ENCODE results near the gene RNF224. TPM values are rescaled to one million over a fixed set of nuclear protein-coding genes. Genes with fewer than 3 reads are reported as not detected.

The RNF224 gene
- total RNA-seq, 2 experiments from 2014 or later = not detected

GRCh38 chr9:137194388-137194787 lies 32.9 kb upstream of the RNF224 start:
- Mint-ChIP-seq H3K9me3 (no peaks in the 10 kb centered on the region), H3K36me3 (ENCODE audit: low read depth) (peaks cover 2% of the 10 kb centered on the region), H3K4me3 (no peak overlapping the region), H3K27ac (no peak overlapping the region), H3K27me3 (ENCODE audit: low read depth) (no peaks in the 10 kb centered on the region), H3K4me1 (ENCODE audit: low read depth) (peaks cover 11% of the 10 kb centered on the region)
- DNase-seq = no peak
- intact Hi-C loops (cut with micrococcal nuclease) = no loop called here
- CTCF ChIA-PET = interaction anchor here (0.5 to 1.3 kb wide), 2 partner anchors 19 to 111 kb away, joined by 3 read pairs; no protein-coding TSS in a partner anchor

- Mint-ChIP-seq H3K9me3 (no peaks in the 10 kb centered on the region), H3K36me3 (ENCODE audit: low read depth) (peaks cover 2% of the 10 kb centered on the region), H3K4me3 (no peak overlapping the region), H3K27me3 (ENCODE audit: low read depth) (no peaks in the 10 kb centered on the region), H3K4me1 (ENCODE audit: low read depth) (peaks cover 8% of the 10 kb centered on the region), H3K27ac (no peak overlapping the region)
- no peak for DNase-seq
- CTCF ChIA-PET = interaction anchor here (1.3 kb wide), 1 partner anchor 42 kb away, joined by 4 read pairs; no protein-coding TSS in a partner anchor
- intact Hi-C loops (cut with micrococcal nuclease) = no loop called here
Measured at GRCh38 chr9:137194909-137195308, 32.4 kb upstream of the RNF224 start.

- H3K9me3 Mint-ChIP-seq = no peaks in the 10 kb centered on the region
- intact Hi-C loops (cut with micrococcal nuclease) = no loop called here
- CTCF ChIA-PET = interaction anchor here (1.3 kb wide), 1 partner anchor 41 kb away, joined by 4 read pairs; no protein-coding TSS in a partner anchor
- no peak overlapping the region for H3K4me3 Mint-ChIP-seq
- peaks cover 1% of the 10 kb centered on the region for H3K36me3 Mint-ChIP-seq (ENCODE audit: low read depth)
- H3K4me1 Mint-ChIP-seq (ENCODE audit: low read depth) = peaks cover 5% of the 10 kb centered on the region
- H3K27ac Mint-ChIP-seq = no peak overlapping the region
- no peaks in the 10 kb centered on the region for H3K27me3 Mint-ChIP-seq (ENCODE audit: low read depth)
- no peak for DNase-seq
Measured at GRCh38 chr9:137195525-137196220, 31.6 kb upstream of the RNF224 start.

- Mint-ChIP-seq H3K27me3 (ENCODE audit: low read depth) (no peaks in the 10 kb centered on the region), H3K36me3 (ENCODE audit: low read depth) (no peaks in the 10 kb centered on the region), H3K9me3 (no peaks in the 10 kb centered on the region), H3K27ac (no peak overlapping the region), H3K4me3 (peak overlapping the region; percentile 6), H3K4me1 (ENCODE audit: low read depth) (peaks cover 19% of the 10 kb centered on the region)
- CTCF ChIA-PET = interaction anchor here (1.6 to 3.8 kb wide), 3 partner anchors 9 to 169 kb away, joined by 3 to 16 read pairs (median 5); partner anchors contain the start of genes ANAPC2 and SSNA1
- intact Hi-C loops (cut with micrococcal nuclease) = no loop called here
- no peak for DNase-seq
Measured at GRCh38 chr9:137198051-137198901, 29.0 kb upstream of the RNF224 start.

- H3K9me3 Mint-ChIP-seq = no peaks in the 10 kb centered on the region
- DNase-seq = no peak
- CTCF ChIA-PET = interaction anchor here (1.6 to 3.8 kb wide), 2 partner anchors 10 to 131 kb away, joined by 3 to 16 read pairs; partner anchors contain the start of genes ANAPC2 and SSNA1
- H3K4me1 Mint-ChIP-seq (ENCODE audit: low read depth) = peaks cover 24% of the 10 kb centered on the region
- H3K36me3 Mint-ChIP-seq (ENCODE audit: low read depth) = no peaks in the 10 kb centered on the region
- H3K27ac Mint-ChIP-seq = no peak overlapping the region
- no peaks in the 10 kb centered on the region for H3K27me3 Mint-ChIP-seq (ENCODE audit: low read depth)
- H3K4me3 Mint-ChIP-seq = peak overlapping the region; percentile 6
- intact Hi-C loops (cut with micrococcal nuclease) = no loop called here
Measured at GRCh38 chr9:137198902-137199283, 28.4 kb upstream of the RNF224 start.

- Mint-ChIP-seq H3K27me3 (ENCODE audit: low read depth) (no peaks in the 10 kb centered on the region), H3K9me3 (no peaks in the 10 kb centered on the region), H3K27ac (no peak overlapping the region), H3K36me3 (ENCODE audit: low read depth) (no peaks in the 10 kb centered on the region), H3K4me1 (ENCODE audit: low read depth) (peaks cover 31% of the 10 kb centered on the region), H3K4me3 (peak overlapping the region; percentile 73)
- intact Hi-C loops (cut with micrococcal nuclease) = loop anchor here (1.0 to 5.0 kb wide), 5 partner anchors 10 to 392 kb away; partner anchors contain the start of genes RABL6 and TUBB4B
- DNase-seq = no peak
- CTCF ChIA-PET = interaction anchor here (1.6 to 3.8 kb wide), 2 partner anchors 11 to 131 kb away, joined by 3 to 16 read pairs; partner anchors contain the start of genes ANAPC2 and SSNA1
Measured at GRCh38 chr9:137199411-137200121, 27.7 kb upstream of the RNF224 start.

- H3K4me3 Mint-ChIP-seq = peak within 1 kb of the TSS; percentile 80
- peaks cover 33% of the 10 kb centered on the region for H3K4me1 Mint-ChIP-seq (ENCODE audit: low read depth)
- DNase-seq = peak; percentile 99
- H3K9me3 Mint-ChIP-seq = no peaks in the 10 kb centered on the region
- CTCF ChIA-PET = interaction anchor here (0.7 to 3.8 kb wide), 3 partner anchors 12 to 82 kb away, joined by 3 to 16 read pairs (median 3); partner anchors contain the start of genes ANAPC2 and SSNA1
- H3K27me3 Mint-ChIP-seq (ENCODE audit: low read depth) = no peaks in the 10 kb centered on the region
- intact Hi-C loops (cut with micrococcal nuclease) = loop anchor here (1.0 to 5.0 kb wide), 5 partner anchors 11 to 393 kb away; partner anchors contain the start of genes RABL6 and TUBB4B
- peaks cover 3% of the 10 kb centered on the region for H3K36me3 Mint-ChIP-seq (ENCODE audit: low read depth)
- peak within 1 kb of the TSS; percentile 56 for H3K27ac Mint-ChIP-seq
Measured at GRCh38 chr9:137200311-137201204, 26.7 kb upstream of the RNF224 start, which contains the start of gene TPRN. TSS of gene TPRN (minus strand) at chr9:137200741. CDS start at chr9:137200711, 30 bp downstream.

- intact Hi-C loops (cut with micrococcal nuclease) = loop anchor here (5.0 kb wide), 2 partner anchors 41 to 394 kb away; partner anchors contain the start of genes RABL6 and TUBB4B
- no peak for DNase-seq
- peaks cover 5% of the 10 kb centered on the region for H3K36me3 Mint-ChIP-seq (ENCODE audit: low read depth)
- peak overlapping the region; percentile 80 for H3K4me3 Mint-ChIP-seq
- H3K9me3 Mint-ChIP-seq = no peaks in the 10 kb centered on the region
- H3K4me1 Mint-ChIP-seq (ENCODE audit: low read depth) = peaks cover 37% of the 10 kb centered on the region
- H3K27ac Mint-ChIP-seq = peak overlapping the region; percentile 56
- CTCF ChIA-PET = interaction anchor here (0.7 to 3.8 kb wide), 4 partner anchors 12 to 186 kb away, joined by 3 to 16 read pairs (median 3); partner anchors contain the start of genes ANAPC2 and SSNA1
- no peaks in the 10 kb centered on the region for H3K27me3 Mint-ChIP-seq (ENCODE audit: low read depth)
Measured at GRCh38 chr9:137201205-137201868, 26.0 kb upstream of the RNF224 start.

- Mint-ChIP-seq H3K4me1 (ENCODE audit: low read depth) (peaks cover 50% of the 10 kb centered on the region), H3K9me3 (no peaks in the 10 kb centered on the region), H3K4me3 (no peak overlapping the region), H3K36me3 (ENCODE audit: low read depth) (peaks cover 14% of the 10 kb centered on the region), H3K27me3 (ENCODE audit: low read depth) (no peaks in the 10 kb centered on the region), H3K27ac (no peak overlapping the region)
- intact Hi-C loops (cut with micrococcal nuclease) = loop anchor here (5.0 kb wide), 2 partner anchors 39 to 396 kb away; partner anchors contain the start of genes RABL6 and TUBB4B
- CTCF ChIA-PET = interaction anchor here (1.9 kb wide), 1 partner anchor 34 kb away, joined by 7 read pairs; no protein-coding TSS in a partner anchor
- DNase-seq = no peak
Measured at GRCh38 chr9:137202966-137203365, 24.3 kb upstream of the RNF224 start.

GRCh38 chr9:137204731-137205125 lies 22.6 kb upstream of the RNF224 start:
- intact Hi-C loops (cut with micrococcal nuclease) = loop anchor here (1.0 to 5.0 kb wide), 5 partner anchors 16 to 397 kb away; partner anchors contain the start of genes ANAPC2, RABL6, SSNA1 and TUBB4B
- Mint-ChIP-seq H3K4me1 (ENCODE audit: low read depth) (peaks cover 54% of the 10 kb centered on the region), H3K27ac (peak overlapping the region; percentile 84), H3K4me3 (peak overlapping the region; percentile 92), H3K36me3 (ENCODE audit: low read depth) (peaks cover 23% of the 10 kb centered on the region), H3K27me3 (ENCODE audit: low read depth) (no peaks in the 10 kb centered on the region), H3K9me3 (no peaks in the 10 kb centered on the region)
- CTCF ChIA-PET = interaction anchor here (1.0 to 1.1 kb wide), 2 partner anchors 82 to 176 kb away, joined by 3 read pairs; no protein-coding TSS in a partner anchor
- no peak for DNase-seq

All from activated naive CD4-positive, alpha-beta T cell treated with anti-CD3 and anti-CD28 coated beads for 36 hours (primary cell).